ENCODE results near the gene POC5.
"Not testable (repeated sequence)": the region's sequence is repeated elsewhere in the genome, so short reads cannot be mapped to it uniquely, and the experiment has no call there.

The POC5 gene

DNA sequence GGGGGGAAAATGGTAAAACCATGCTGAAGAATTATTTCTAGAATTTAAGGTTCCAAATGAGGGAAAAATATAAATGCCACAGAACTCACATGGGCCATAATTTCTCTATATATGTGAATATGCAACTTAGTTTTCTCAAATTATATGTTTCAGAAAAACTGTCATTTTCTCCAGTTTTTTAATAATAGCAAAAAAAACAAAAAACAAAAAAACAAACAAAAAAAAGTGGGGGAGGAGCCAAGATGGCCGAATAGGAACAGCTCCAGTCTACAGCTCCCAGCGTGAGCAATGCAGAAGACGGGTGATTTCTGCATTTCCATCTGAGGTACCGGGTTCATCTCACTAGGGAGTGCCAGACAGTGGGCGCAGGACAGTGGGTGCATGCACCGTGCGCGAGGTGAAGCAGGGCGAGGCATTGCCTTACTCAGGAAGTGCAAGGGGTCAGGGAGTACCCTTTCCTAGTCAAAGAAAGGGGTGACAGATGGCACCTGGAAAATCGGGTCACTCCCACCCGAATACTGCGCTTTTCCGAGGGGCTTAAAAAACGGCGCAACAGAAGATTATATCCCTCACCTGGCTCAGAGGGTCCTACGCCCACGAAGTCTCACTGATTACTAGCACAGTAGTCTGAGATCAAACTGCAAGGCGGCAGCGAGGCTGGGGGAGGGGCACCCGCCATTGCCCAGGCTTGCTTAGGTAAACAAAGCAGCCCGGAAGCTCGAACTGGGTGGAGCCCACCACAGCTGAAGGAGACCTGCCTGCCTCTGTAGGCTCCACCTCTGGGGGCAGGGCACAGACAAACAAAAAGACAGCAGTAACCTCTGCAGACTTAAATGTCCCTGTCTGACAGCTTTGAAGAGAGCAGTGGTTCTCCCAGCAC is 21.5 kb downstream of the POC5 start:
- DNase-seq, result not testable (repeated sequence)

DNA sequence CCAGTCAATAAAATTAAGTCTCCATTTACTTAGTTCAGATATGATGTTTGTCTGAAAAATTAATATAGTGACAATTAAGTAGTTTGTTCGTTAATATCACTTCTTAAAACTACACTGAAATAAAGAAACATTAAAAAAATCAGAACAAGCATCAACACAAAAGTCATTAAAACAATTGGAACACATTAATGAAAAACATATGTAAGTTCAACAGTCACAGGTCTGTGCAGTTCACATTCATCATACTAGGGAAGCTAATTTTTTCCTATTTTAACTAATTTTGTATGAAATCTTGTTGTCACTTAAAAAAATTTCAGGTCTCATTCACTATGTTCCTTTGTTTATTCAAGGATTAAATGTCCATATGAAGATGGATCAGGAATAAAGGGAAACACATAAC is 22.5 kb downstream of the POC5 start:
- no peak for DNase-seq

DNA sequence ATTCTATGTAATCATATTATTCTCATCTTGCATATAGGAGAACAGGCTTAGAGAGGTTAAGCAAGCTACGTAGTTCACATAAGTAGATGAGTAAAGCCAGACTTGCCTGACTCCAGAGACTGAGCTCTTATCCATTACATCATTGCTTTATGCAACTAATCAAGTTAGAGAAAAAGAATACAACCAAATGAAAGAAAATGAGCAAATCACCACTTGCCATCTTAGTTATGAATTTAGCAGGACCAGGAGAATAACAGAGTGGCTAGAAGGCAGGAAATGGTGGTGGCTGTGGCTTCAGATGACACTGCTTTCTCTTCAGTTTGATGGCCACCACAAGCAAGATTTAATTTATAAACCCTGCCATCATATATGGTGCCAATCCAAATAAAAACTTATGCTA is 26.6 kb downstream of the POC5 start:
- DNase-seq, result no peak

DNA sequence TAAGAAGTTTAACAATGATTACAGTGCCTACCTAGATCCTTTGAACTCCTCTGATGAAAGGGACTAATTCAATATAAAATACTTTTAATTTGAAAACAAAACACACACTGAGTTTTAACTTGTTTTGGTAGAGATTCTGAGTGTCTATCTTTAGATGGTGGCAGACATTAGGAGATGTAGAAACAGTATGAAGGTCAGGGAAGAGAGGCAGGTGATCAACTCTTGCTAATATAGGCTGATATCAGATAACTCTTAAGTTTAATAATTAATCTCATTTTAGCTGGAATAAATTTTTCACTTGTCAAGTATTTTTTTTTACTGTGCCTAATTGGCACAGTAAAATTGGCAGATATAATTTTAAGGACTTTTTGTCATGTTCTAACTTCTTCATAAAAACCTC is 30.8 kb downstream of the POC5 start:
- DNase-seq, result no peak

DNA sequence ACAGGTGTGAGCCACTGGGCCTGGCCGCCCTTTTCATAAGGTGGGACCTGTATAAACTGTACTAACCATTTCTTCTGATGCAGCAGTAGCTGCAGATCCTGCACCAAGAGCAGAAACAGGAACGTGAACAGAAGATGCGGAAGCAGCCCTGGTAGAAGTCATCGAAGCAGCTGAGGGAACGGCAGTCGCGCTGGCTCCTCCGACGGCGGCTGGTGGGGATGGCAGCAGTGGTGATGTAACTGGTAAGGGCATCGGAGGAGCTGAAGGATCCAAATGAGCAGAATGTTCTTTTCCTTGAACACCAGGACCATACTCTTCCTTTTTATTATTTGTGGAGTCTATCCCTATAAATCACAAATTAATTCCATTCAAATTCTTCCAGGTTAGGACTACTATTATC is 32.1 kb downstream of the POC5 start:
- no peak for DNase-seq

DNA sequence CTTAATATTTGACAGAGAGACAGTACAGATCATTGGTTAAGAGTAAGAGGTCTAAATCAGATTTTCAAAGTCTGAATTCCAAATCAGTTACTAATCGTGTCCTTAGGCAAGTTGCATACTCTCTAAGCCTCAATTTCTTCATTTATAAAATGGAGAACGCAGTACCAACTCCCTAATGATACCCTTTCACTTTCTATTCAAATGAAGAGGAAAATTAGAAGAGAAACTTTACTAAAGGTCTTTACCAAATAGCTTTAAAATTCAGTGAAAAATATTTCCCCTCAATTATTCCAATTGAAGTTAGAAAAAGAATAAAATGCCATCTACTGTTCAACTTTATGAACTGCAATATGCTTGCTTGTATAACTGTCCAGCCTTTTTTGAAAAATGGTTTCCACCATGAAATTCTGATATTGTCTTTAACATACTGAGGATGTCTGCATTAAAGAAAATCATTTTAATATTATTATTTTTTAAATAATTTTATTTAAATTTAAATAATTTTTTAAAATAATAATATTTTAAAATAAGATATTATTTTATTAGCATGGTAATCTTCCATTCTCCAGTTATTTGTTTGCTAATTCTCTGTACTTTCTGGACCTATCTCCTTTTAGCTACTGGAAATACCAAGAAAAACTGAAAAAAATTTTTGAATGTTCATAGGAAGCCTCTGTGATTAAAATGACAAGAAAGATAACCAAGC is 36.0 kb downstream of the POC5 start:
- peak; percentile 61 for DNase-seq

DNA sequence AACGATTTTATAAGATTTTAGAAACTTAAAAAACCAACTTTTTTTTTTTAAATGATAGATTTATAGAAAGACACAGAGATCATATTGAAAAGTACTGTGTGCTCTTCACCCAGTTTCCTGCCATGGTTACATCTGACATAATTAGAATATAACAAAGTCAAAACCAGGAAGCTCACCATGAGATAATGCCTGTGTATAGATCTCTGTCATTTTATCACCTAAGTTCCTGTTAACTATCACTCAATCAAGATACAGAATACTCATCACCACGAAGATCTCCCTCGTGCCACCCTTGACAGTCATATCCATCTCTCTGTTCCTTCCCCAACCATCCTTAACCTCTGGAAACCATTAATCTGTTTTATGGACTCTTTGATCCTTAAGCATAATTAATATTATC is 39.1 kb downstream of the POC5 start:
- no peak for DNase-seq

DNA sequence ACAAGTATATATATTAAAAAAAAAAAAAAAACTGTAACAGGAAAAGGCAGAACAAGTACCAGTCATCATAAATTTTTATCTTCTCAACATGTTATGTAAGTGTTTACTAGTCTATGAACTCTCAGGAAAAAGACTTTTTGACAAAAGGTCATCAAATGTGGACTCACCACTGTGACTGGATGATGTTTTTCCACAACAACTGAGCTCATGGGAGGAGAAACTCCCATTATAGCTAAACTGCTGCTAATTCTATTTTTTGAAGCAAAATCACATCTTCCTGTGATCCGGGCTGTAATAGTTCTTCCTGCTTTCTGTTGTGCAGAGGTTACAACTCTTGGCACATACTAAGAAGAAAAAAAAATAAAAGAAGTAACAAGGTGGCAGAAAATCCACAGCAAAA is 39.6 kb downstream of the POC5 start:
- no peak for DNase-seq

DNA sequence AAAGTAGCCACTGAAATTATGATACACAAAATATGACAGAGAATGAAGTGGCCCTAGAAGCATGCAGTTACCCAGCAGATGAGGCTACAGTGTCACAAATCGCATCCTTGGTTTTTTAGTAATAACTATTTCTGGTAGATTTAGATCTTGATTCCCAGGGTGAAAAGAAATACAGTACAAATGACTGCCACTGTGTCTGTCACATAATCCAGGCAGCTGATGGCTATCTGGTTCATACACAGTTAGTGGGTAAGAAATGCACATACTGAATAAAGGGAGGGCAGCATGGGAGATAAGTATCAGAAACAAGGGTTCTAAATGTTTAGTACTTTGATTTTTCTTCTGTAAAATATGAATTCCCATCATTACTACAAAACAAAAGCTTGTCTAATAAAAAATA is 41.5 kb downstream of the POC5 start:
- DNase-seq, result no peak

DNA sequence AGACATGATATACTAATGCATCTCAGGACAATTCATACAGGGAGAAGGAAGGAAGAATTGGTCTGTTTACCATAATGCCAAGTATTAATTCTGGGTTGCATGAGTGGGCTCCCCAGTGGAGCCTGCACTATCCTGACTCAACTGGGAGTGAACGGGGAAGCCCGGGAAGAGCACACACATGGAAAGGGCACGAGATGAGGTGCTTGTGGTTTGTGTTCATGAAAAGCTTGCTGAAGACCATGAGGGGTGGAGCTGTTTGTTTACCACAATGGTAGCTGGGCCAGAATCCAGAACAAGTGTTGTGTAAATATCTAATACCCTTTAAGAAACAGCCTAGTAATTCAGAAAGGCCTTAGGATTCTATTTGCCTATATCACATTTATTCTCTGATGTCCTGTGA is 44.6 kb downstream of the POC5 start:
- peak; percentile 51 for DNase-seq

DNA sequence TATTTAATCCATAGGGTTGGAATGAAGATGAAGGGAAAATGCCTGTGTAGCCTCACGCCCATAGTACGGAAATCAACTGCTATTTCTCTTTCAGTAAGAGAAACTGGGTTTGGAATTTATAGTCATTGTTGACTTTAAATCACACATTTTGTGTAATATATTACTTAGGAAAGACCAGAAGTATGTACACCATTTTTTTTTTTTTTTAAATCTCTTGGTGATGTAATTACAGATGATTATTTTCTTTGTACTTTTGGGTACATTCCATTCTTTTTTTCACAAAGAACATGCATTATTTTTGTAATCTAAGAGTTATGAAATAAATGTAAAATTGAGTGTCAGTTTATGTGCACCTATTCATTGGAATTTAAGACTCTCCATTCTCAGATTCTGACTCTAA is 45.7 kb downstream of the POC5 start:
- DNase-seq, result peak; percentile 34

DNA sequence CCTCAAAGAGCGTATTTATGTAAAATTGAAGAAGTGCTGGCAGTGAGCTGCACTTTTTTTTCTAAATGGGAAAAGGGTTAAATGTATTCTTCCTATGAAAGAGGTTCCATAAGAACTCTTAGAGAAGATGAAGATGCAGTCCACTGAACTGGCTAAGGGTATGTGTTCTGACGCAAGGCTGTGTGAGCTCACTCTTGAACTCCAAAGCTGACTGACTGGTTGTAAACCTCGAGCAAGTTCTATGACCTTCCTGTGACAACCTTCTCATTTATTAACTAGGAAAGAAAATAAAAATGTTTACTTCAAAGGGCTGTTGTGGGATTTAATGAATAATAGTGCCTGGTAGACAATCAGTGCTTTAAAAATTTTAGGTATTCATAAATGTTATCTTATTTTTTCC is 46.7 kb downstream of the POC5 start:
- peak; percentile 67 for DNase-seq

DNA sequence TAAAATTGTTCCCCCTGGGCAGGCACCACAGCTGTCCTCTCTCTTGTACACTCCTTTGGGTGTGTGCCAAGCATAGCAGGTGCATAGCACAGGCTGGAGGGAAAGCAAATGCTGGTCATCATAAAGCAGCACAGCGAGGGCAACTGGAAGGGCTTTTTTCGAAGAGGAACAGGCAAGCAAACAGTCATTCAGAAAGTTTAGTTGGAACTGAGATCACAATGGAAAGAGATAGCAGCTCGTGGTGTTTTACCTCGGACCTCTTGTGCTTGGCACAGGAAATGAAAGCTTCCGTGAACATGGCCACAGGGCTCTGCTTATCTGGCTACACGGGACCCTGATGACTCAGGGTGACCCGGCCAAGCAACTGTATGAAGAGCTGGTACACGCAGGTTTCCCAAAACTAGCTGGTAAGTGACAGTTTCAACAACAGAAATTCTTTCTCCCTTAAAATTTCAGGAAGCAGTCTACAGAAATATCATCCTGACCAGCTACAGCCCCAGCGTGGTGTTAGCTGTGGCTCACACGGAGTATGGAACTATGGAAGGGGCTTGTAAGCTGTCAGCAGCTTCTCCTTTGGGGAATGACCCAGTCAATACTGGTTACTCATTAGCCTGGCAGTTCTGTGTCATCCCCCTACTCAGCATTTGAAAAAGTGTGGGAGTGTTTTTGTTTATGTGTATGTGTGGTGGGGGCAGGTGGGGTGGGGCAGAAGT is 48.1 kb downstream of the POC5 start:
- DNase-seq, result peak; percentile 9

DNA sequence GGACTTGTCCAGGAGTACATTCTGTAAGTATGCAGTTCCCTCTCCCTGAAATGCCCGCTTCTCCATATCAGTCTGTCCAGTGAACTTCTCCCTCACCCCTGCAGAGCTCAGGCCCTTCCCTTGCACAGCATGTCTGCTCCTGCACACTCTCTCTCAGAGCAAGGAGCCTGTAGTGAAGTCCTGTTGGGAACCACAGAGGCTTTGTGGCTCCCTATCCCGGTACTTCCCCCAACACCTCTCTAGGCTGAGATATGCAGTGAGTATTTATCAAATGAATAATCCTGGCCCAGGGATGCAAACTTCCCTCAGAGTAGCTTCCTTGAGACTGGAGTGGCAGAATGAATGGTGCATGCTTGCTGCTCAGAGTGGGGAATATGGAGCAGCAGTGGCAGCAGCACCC is 48.8 kb downstream of the POC5 start:
- no peak for DNase-seq

DNA sequence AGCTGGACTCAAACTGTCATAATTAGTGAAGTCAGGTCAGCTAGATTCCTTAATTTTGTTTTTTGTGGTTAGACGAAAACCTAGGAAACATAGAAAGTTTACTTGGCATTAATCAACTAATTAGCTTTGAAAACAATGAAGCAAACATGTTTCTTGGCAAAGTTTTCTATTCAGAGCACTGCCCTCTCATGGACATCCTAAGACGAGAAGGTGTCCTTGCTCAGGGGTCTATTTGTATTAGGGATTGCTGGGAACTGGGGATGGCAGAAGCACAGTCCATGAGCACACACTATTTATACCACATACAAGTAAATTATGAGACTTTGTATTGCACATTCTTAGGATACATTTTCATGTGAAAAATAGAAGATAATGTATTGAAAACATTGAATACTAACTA is 49.7 kb downstream of the POC5 start:
- no peak for DNase-seq

DNA sequence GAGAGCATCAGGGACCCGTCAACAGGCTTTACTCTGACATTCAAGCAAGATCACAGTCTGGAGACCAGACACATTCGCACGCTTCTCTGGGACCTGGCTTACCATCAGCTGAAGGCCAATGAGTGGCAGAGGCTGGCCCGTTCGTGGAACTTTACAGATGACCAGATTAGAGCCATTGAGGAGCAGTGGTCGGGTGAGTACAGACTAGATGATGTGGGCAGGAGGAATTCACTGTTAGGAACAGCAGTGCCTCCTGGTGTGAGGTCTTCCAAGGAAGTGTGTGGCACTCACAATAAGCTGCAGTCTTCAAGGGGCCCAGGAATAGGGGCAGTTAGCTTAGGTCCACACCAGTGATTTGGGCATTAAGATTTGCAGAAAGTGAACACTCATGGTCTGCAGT is 50.4 kb downstream of the POC5 start:
- no peak for DNase-seq

DNA sequence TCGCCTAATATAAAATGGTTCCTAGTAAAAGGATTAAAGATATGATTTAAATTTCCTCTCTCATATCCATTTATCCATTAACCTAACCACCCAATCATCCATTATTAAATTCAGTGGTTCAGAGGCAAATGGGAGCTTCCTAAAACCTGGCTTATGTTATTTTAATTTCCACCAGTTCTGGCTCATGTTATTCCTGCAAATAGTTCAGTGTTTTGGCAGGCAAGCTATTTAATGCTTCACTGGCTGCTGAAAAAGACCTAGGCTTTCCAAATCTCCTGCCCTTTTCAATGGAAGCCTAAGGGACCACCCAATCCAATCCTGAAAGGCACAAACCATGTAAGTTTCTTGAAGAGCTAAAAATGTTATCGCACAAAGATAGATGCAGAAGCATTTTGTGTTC is 52.3 kb downstream of the POC5 start:
- no peak for DNase-seq

DNA sequence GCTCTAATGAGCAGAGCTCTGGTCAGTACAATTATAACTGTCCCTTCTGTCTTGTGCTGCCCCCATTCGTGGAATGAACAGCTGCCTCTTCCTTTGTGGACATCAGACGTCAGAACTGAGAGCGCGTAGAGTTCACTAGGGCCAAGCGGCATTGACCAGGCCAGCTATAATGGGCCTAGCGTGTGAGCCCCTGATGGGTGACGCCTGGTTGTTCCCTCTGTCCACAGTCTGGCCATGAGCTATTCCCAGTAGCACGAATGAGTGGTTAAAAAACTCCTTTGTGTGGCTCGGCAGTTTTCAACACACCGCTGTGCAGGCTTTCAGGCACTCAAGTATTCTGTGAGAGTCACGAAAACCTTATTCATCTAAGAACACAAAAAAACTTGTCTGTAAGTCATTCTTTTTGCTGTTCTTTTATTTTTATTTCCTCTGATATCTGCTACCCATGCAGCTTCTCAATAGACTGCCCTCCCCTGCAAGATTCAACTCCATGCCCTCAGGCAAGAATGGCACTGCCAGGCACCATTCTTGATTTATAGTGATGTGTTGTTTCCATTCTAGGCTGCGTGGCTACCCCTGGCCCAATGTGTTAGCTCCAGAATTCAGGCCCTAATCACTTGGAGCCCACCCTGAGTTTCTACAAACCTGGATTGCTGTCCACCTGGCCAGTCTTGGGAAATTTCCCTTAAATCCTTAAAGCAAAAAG is 53.5 kb downstream of the POC5 start:
- no peak for DNase-seq

DNA sequence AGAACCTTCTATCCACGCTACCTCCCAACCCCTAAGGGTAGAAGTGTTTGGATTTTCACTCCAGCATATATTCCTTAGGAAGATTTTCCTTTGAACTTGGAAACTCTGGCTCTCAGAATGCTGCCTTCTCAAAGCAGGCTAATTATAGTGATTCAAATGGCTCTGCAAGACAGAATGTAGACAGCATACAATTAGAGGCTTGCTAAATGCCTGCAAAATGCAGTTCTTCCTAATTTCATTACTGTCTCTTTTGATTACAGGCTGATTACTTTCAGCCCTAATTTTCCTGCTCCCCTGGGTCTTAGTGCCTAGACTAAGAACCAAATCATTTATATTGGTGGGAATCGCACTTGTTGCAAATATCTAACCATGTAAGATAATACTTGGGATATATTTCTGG is 55.2 kb downstream of the POC5 start:
- no peak for DNase-seq

DNA sequence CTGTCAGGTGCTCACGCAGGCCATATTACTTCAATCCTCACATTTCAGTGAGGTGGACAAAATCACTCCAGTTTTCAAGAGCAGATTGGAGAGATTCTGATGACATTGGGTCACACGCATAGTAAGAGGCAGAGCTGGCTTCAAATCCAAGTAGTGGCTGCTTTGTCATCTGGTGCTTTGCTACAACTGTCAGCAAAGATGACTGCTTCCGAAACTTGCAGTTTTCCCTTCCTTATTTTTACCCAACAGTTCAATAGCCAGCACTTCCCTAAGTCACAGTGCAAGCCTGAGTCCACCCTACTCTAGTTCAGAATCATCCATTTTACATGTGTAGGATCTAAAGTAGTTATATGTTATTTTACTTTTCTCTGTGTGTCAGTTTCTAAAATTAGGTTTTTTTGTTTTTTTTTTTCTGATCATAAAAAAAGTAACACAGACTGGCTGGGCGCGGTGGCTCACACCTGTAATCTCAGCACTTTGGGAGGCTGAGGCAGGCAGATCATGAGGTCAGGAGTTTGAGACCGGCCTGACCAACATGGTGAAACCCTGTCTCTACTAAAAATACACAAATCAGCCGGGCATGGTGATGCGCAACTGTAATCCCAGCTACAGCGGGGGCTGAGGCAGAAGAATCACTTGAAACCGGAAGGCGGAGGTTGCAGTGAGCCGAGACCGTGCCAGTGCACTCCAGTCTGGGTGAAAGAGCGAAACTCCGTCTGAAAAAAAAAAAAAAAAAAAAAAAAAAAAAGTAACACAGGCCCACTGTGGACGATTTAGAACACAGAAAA is 56.4 kb downstream of the POC5 start:
- no peak for DNase-seq

DNA sequence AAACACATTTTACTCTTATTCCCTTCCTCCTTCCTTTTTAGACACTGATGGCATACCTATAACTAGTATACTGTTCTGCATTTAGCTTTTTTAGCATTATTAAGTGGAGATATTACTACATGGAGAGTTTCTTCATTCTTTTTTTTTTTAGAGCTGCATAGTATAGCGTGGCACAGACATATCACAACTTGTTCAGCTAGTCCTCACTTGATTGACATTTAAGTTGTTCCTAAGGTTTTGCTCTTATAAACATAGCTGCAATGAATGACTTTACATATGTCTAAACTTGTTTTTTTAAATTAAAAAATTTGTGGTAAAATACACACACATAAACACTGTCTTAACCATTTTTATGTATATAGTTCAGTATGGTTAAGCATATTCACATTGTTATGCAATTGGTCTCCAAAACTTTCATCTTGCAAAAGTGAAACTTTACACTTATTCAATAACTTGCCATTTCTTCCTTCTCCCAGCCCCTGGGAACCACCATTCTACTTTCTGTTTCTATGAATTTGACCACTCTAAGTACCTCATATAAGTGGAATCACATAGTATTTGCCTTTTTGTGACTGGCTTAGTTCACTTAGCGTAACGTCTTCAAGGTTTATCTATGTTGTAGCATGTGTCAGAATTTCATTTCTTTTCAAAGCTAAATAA is 57.3 kb downstream of the POC5 start:
- DNase-seq, result no peak

All from HCEC 1CT (cell line).